ENCODE data around the gene GPR183.

Gene GPR183

DNA sequence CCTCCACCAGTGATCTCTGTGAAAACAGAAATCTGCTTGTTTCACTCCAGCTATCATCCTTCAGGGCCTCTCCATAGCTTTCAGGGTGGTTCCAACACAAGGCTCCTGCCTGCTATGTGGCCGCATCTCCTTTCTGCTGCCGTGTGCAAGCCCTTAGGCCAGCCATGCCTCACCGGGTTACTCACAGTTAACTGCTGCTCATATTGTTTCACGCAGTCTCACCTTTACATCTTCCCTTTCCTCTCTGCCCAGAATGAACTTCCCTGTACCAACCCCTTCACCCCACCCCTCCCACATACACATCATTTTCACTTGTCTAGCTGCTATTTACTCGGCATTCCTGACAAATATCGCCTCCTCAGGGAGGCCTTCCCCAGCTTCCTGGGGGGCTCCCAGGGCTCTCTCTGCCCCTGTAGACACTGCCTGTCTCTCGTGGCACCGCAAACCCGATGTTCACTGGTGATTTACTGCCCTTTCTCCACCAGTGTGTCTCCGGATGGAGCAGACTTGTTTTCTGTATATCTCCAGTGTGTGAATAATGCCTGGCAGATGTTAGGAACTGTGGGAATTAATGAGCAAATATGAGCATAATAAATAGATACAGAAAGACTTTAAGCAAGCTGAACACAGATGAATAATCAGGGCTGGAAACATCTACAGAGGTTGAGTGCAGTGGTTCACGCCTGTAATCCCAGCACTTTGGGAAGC lies 39.3 kb upstream of the GPR183 start:
- no peak for DNase-seq (ENCODE audit: low read depth)
- no peak for TF ChIP-seq CTCF (conservative IDR thresholded peaks at IDR 0.05; ENCODE audit: low read depth, low read length)

DNA sequence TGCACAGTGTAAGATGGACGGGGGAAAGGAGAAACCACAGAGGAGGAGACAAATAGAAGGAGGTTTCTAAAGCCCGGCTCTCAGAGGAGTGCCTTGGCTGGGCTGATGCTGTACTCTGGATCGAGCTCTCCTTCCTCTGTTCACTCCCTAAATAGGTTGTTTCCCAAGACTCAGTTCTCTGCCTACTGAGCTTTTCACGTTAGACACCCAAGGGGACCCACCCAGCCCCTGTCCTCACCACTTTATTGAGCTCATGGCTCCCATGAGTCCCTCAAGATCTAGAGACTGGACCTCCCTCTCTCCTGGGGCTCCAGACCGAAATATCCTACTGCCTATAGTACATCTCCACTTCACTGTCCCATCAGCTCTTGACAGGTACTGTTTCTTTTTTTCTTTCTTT lies 38.1 kb upstream of the GPR183 start:
- TF ChIP-seq CTCF (conservative IDR thresholded peaks at IDR 0.05; ENCODE audit: low read depth, low read length) = no peak
- no peak overlapping the region for H3K4me3 ChIP-seq (ENCODE audit: low read length)
- DNase-seq (ENCODE audit: low read depth) = no peak

More for the DNA sequence above, 39.3 kb upstream of the GPR183 start:
- no peak overlapping the region for H3K4me3 ChIP-seq (ENCODE audit: low read length)

- no peak overlapping the region for H3K4me3 ChIP-seq (ENCODE audit: low read length)
- no peak for TF ChIP-seq CTCF (conservative IDR thresholded peaks at IDR 0.05; ENCODE audit: low read depth, low read length)
- DNase-seq (ENCODE audit: low read depth) = no peak
These were observed 37.5 kb upstream of the GPR183 start for GRCh38 chr13:99344610-99345208.

DNA sequence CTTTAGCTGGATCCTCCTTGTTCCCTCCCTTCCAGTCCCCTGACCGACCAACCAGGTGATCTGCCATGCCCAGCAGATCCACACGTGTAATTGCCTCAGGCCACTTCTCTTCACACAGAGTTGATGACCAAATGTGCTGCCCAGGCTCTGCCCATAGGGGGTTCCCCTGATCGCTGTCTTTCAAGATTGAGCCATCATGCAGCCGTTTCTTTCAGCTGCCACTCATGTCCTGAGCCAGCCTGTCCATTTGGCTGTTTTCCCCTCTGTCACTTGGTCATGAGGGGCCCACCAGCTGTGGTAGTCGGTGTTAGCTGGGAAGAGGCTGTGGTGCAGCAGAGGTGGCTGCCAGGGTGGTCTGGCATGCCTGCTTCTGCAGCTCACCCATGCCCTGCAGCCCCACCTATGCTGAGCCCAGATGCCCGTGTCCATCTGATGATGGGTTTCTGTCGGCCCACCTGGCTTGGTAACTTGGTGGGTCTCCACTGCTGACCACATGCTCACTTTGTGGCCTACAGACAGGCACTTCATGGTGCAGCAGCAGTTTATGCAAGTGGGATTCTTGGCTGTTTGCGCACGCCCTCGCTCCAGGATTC lies 35.6 kb upstream of the GPR183 start:
- no peak for TF ChIP-seq CTCF (conservative IDR thresholded peaks at IDR 0.05; ENCODE audit: low read depth, low read length)
- no peak for DNase-seq (ENCODE audit: low read depth)
- no peak overlapping the region for H3K4me3 ChIP-seq (ENCODE audit: low read length)

DNA sequence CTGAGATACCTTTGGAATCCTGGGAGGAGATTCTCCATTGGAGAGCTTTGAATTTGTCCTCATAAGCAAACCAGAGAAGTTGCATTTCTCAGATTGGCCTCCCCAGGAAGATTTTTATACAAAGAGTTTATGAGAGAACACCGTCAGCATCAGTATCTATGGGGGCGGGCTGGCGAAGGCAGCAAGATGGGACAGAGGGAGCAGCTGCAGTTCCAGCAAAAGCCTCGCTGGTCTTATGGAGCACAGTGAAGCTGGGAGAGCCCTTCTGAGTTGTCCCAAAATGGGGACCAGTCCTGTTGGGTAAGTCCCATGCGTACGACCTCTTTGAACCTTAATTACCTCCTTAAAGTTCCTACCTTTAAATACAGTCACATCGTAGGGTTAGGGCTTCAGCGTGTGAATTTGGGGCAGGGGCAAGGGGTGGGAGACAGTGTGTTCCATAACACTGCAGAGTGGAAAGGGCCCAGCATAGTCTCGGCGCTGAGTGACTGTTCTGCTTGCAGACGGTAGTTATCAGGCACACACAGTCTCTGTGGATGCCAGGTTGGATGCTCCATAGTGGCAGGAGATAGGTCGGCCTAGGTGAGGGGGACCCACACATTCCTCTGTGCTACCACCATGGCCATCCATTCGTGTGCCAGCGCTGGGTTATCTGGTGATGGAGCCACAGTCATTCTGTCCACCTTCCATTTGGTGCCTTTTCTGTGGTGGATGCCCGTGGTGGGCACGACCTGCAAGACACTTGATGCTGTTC lies 34.9 kb upstream of the GPR183 start:
- no peak for TF ChIP-seq CTCF (conservative IDR thresholded peaks at IDR 0.05; ENCODE audit: low read depth, low read length)
- DNase-seq (ENCODE audit: low read depth) = no peak
- no peak overlapping the region for H3K4me3 ChIP-seq (ENCODE audit: low read length)

DNA sequence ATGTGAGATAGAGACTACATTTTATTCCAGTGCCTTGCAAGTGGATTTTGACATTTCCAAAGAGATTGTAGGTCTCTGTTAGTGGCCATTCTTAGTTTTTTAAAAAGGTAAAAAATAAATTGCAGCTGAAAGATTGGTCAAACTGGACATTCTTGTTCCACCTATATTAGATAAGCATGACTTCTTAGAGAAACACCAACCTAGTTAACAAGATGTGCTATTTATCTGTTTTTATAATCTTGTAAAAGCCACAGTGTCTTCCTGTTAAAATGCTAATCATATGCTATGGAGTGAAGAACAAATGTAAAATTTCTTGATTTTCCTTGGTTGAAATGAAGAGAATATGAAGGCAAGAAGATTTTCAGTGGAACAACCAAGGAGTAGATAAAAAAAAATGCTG lies 33.4 kb upstream of the GPR183 start:
- TF ChIP-seq CTCF (conservative IDR thresholded peaks at IDR 0.05; ENCODE audit: low read depth, low read length) = no peak
- H3K4me3 ChIP-seq (ENCODE audit: low read length) = no peak overlapping the region
- no peak for DNase-seq (ENCODE audit: low read depth)
